Measurements from ENCODE around the gene ACER2. TPM values are rescaled to one million over a fixed set of nuclear protein-coding genes. Genes with fewer than 3 reads are reported as not detected.

The ACER2 gene
- total and polyA plus RNA-seq, 11 donors = 0.95 to 4.5 (median 3.7) TPM

GRCh38 chr9:19464061-19464763, 55.4 kb downstream of the ACER2 start:
- ATAC-seq = no peak
- intact Hi-C loops (cut with DNase I) = loop anchor here in 1 of 10 donors (10.0 kb wide), 1 partner anchor 419 kb away; the partner anchor contains the start of gene RRAGA
- no peaks in the 10 kb centered on the region for H3K9me3 ChIP-seq
- H3K27ac ChIP-seq = peak overlapping the region in 3 of 12 donors; percentile 25 to 54 (median 53)
- H3K36me3 ChIP-seq = no peaks in the 10 kb centered on the region
- no peak for DNase-seq
- peak overlapping the region in 10 of 12 donors; percentile 46 to 69 (median 60) for H3K4me3 ChIP-seq
- no peaks in the 10 kb centered on the region for H3K27me3 ChIP-seq
- no peak for TF ChIP-seq POLR2A (IDR thresholded peaks at IDR 0.05)
- no peak for TF ChIP-seq CTCF (IDR thresholded peaks at IDR 0.05)
- WGBS, 4 donors = 72 to 78% (median 77%) methylated on average over 22 to 23 of the region's 23 CpGs
- peaks cover 0 to 12% (median 0%) of the 10 kb centered on the region in 12 donors for H3K4me1 ChIP-seq

- no peaks in the 10 kb centered on the region for H3K36me3 ChIP-seq
- peak; percentile 36 to 98 (median 86) for ATAC-seq
- H3K27me3 ChIP-seq = no peaks in the 10 kb centered on the region
- peak; percentile 55 to 84 (median 74) for DNase-seq
- intact Hi-C loops (cut with DNase I) = loop anchor here in 1 of 10 donors (10.0 kb wide), 1 partner anchor 420 kb away; the partner anchor contains the start of gene RRAGA
- H3K27ac ChIP-seq = peak overlapping the region in 3 of 12 donors; percentile 25 to 54 (median 53)
- TF ChIP-seq CTCF (IDR thresholded peaks at IDR 0.05) (peak; percentile 53 to 93 (median 84)), POLR2A (IDR thresholded peaks at IDR 0.05) (no peak)
- WGBS, 4 donors = 12 to 18% (median 15%) methylated on average over 38 to 49 of the region's 49 CpGs
- peaks cover 0 to 12% (median 0%) of the 10 kb centered on the region in 12 donors for H3K4me1 ChIP-seq
- H3K9me3 ChIP-seq = no peaks in the 10 kb centered on the region
- peak overlapping the region; percentile 31 to 69 (median 57) for H3K4me3 ChIP-seq
These were observed 56.2 kb downstream of the ACER2 start for GRCh38 chr9:19464764-19465585.

- H3K9me3 ChIP-seq = no peaks in the 10 kb centered on the region
- no peak for TF ChIP-seq POLR2A (IDR thresholded peaks at IDR 0.05)
- no peak for TF ChIP-seq CTCF (IDR thresholded peaks at IDR 0.05)
- intact Hi-C loops (cut with DNase I) = loop anchor here in 1 of 10 donors (10.0 kb wide), 1 partner anchor 421 kb away; the partner anchor contains the start of gene RRAGA
- no peaks in the 10 kb centered on the region for H3K36me3 ChIP-seq
- H3K4me3 ChIP-seq = no peak overlapping the region
- peaks cover 0 to 12% (median 0%) of the 10 kb centered on the region in 12 donors for H3K4me1 ChIP-seq
- DNase-seq (no peak), ATAC-seq (no peak)
- no peak overlapping the region for H3K27ac ChIP-seq
- no peaks in the 10 kb centered on the region for H3K27me3 ChIP-seq
- 91 to 94% (median 92%) methylated on average over 7 to 13 of the region's 13 CpGs for WGBS, 4 donors
These were observed 56.9 kb downstream of the ACER2 start for GRCh38 chr9:19465586-19466279.
